Thymus (tissue), 11 donors: Measurements from ENCODE around the gene MORN5. TPM values are rescaled to one million over a fixed set of nuclear protein-coding genes. Genes with fewer than 3 reads are reported as not detected.
"Not testable (repeated sequence)": the region's sequence is repeated elsewhere in the genome, so short reads cannot be mapped to it uniquely, and the experiment has no call there.

Experiments
- DNase-seq, 9 donors: peaks; one replicate each; pipeline ENCODE4 v3.0.0-alpha.2; 2013; ENCODE audit warnings: low spot score in 9 of 9, low read depth in 6 of 9, missing footprints in 1 of 9
- H3K27ac ChIP-seq, 2 donors: one replicate each; pipeline ENCODE4 v1.5.1; 2013; ENCODE audit warnings: control low read depth in 1 of 2, low read depth in 1 of 2, low read length in 1 of 2, mild to moderate bottlenecking in 1 of 2, moderate library complexity in 1 of 2
- H3K27me3 ChIP-seq, 2 donors: one replicate each; pipeline ENCODE4 v1.5.1; 2013; ENCODE audit warnings: low read length in 1 of 2; ENCODE audit not compliant: control insufficient read depth in 2 of 2, insufficient read depth in 1 of 2
- H3K36me3 ChIP-seq, 2 donors: one replicate each; pipeline ENCODE4 v1.5.1; 2013; ENCODE audit warnings: low read length in 1 of 2, mild to moderate bottlenecking in 1 of 2, moderate library complexity in 1 of 2; ENCODE audit not compliant: control insufficient read depth in 2 of 2, insufficient read depth in 2 of 2
- H3K4me1 ChIP-seq, 2 donors: one replicate each; pipeline ENCODE4 v1.5.1; 2013; ENCODE audit warnings: low read length in 2 of 2; ENCODE audit not compliant: control insufficient read depth in 2 of 2, insufficient read depth in 2 of 2
- H3K4me3 ChIP-seq, 2 donors: one replicate each; pipeline ENCODE4 v1.5.1; 2013; ENCODE audit warnings: low read length in 2 of 2, control low read depth in 1 of 2, mild to moderate bottlenecking in 1 of 2
- H3K9me3 ChIP-seq, 2 donors: one replicate each; pipeline ENCODE4 v1.5.1; 2013; ENCODE audit warnings: low read length in 1 of 2, mild to moderate bottlenecking in 1 of 2; ENCODE audit not compliant: control insufficient read depth in 2 of 2, insufficient read depth in 1 of 2
- WGBS: extraction: QIAGEN DNeasy Blood & Tissue Kit; methylation state at CpG from one replicate; pipeline ENCODE4 v1.1.7; 2013; 5-methylcytosine and 5-hydroxymethylcytosine counted together
- polyA plus RNA-seq: library from polyadenylated mRNA; stranded (reverse); fragments of 200-250 nt; gene quantifications from one replicate; pipeline ENCODE4 v1.2.3, GENCODE V29; 2013
- total RNA-seq: library from RNA; stranded (reverse); fragments of 120-200 nt; gene quantifications from one replicate; pipeline ENCODE4 v1.2.4, GENCODE V29; 2013
- donor health status: healthy.

The MORN5 gene
- total and polyA plus RNA-seq, 2 donors, result 0.21 TPM; not detected in 1

GRCh38 chr9:122116448-122117173, 43.1 kb upstream of the MORN5 start:
- H3K4me1 ChIP-seq, result no peaks in the 10 kb centered on the region
- H3K27ac ChIP-seq, result no peak overlapping the region
- WGBS, result 95% methylated on average over 10 of the region's 10 CpGs
- H3K36me3 ChIP-seq, result no peaks in the 10 kb centered on the region
- no peaks in the 10 kb centered on the region for H3K9me3 ChIP-seq
- no peak for DNase-seq
- no peak overlapping the region for H3K4me3 ChIP-seq
- peaks cover 0 to 11% of the 10 kb centered on the region in 2 donors for H3K27me3 ChIP-seq

GRCh38 chr9:122117241-122117640, 42.5 kb upstream of the MORN5 start:
- H3K27ac ChIP-seq, H3K4me1 ChIP-seq, H3K36me3 ChIP-seq, H3K9me3 ChIP-seq, DNase-seq, H3K4me3 ChIP-seq: not testable (repeated sequence)
- H3K27me3 ChIP-seq, result peaks cover 0 to 11% of the 10 kb centered on the region in 2 donors
- 78% methylated on average over 9 of the region's 9 CpGs for WGBS

GRCh38 chr9:122118343-122119165, 41.2 kb upstream of the MORN5 start:
- Histone ChIP-seq H3K27ac (no peak overlapping the region), H3K4me1 (peaks cover 0 to 7% of the 10 kb centered on the region in 2 donors), H3K9me3 (no peaks in the 10 kb centered on the region), H3K27me3 (peaks cover 0 to 11% of the 10 kb centered on the region in 2 donors), H3K4me3 (no peak overlapping the region), H3K36me3 (no peaks in the 10 kb centered on the region)
- DNase-seq, result no peak
- WGBS, result 93% methylated on average over 5 of the region's 5 CpGs

- Histone ChIP-seq H3K27me3 (peaks cover 0 to 13% of the 10 kb centered on the region in 2 donors), H3K9me3 (no peaks in the 10 kb centered on the region), H3K4me3 (no peak overlapping the region), H3K27ac (no peak overlapping the region), H3K36me3 (no peaks in the 10 kb centered on the region), H3K4me1 (peaks cover 0 to 7% of the 10 kb centered on the region in 2 donors)
- no peak for DNase-seq
- 96% methylated on average over 13 of the region's 13 CpGs for WGBS
These were observed 40.6 kb upstream of the MORN5 start for GRCh38 chr9:122119166-122119521.

- Histone ChIP-seq H3K36me3 (no peaks in the 10 kb centered on the region), H3K9me3 (no peaks in the 10 kb centered on the region), H3K4me1 (peaks cover 0 to 7% of the 10 kb centered on the region in 2 donors), H3K4me3 (no peak overlapping the region), H3K27ac (no peak overlapping the region), H3K27me3 (peaks cover 0 to 19% of the 10 kb centered on the region in 2 donors)
- DNase-seq, result no peak
- 97% methylated on average over 5 of the region's 5 CpGs for WGBS
These were observed 40.0 kb upstream of the MORN5 start for GRCh38 chr9:122119721-122120120.

- WGBS, result 86% methylated on average over 10 of the region's 10 CpGs
- no peak for DNase-seq
These were observed 39.2 kb upstream of the MORN5 start for GRCh38 chr9:122120316-122121071.

GRCh38 chr9:122121391-122121790, 38.3 kb upstream of the MORN5 start:
- 96% methylated on average over 10 of the region's 10 CpGs for WGBS
- no peak overlapping the region for H3K4me3 ChIP-seq
- H3K27me3 ChIP-seq, result peaks cover 9 to 24% of the 10 kb centered on the region in 2 donors
- H3K27ac ChIP-seq, result no peak overlapping the region
- no peaks in the 10 kb centered on the region for H3K36me3 ChIP-seq
- peaks cover 0 to 7% of the 10 kb centered on the region in 2 donors for H3K4me1 ChIP-seq
- peaks cover 0 to under 1% of the 10 kb centered on the region in 2 donors for H3K9me3 ChIP-seq
- no peak for DNase-seq

More at GRCh38 chr9:122120316-122121071, 39.2 kb upstream of the MORN5 start:
- H3K36me3 ChIP-seq, result no peaks in the 10 kb centered on the region
- no peaks in the 10 kb centered on the region for H3K9me3 ChIP-seq
- H3K27me3 ChIP-seq, result peaks cover 3 to 20% of the 10 kb centered on the region in 2 donors
- no peak overlapping the region for H3K27ac ChIP-seq
- H3K4me1 ChIP-seq, result peaks cover 0 to 7% of the 10 kb centered on the region in 2 donors
- H3K4me3 ChIP-seq, result no peak overlapping the region

GRCh38 chr9:122121931-122122330, 37.8 kb upstream of the MORN5 start:
- WGBS, result 97% methylated on average over 6 of the region's 6 CpGs

More at GRCh38 chr9:122121931-122122330, 37.8 kb upstream of the MORN5 start:
- Histone ChIP-seq H3K9me3 (peaks cover 0 to 3% of the 10 kb centered on the region in 2 donors), H3K27me3 (peaks cover 15 to 30% of the 10 kb centered on the region in 2 donors), H3K36me3 (no peaks in the 10 kb centered on the region), H3K27ac (no peak overlapping the region), H3K4me3 (no peak overlapping the region), H3K4me1 (peaks cover 0 to 7% of the 10 kb centered on the region in 2 donors)
- DNase-seq, result no peak
